ENCODE data around the gene KDM4C.
"Not testable (repeated sequence)": the region's sequence is repeated elsewhere in the genome, so short reads cannot be mapped to it uniquely, and the experiment has no call there.

GRCh38 chr9:6789017-6789338, 31.2 kb downstream of the KDM4C start:
- not testable (repeated sequence) for TF ChIP-seq POLR2AphosphoS5 (IDR thresholded peaks at IDR 0.05; ENCODE audit: low read depth, low read length); ELF1 (IDR thresholded peaks at IDR 0.05; ENCODE audit: borderline replicate concordance, low read depth); EZH2phosphoT487 (IDR thresholded peaks at IDR 0.05; ENCODE audit: borderline replicate concordance); ZNF274 (IDR thresholded peaks at IDR 0.05; ENCODE audit: low read depth, low read length); EGR1 (IDR thresholded peaks at IDR 0.05; ENCODE audit: low read depth); SP1 (IDR thresholded peaks at IDR 0.05; ENCODE audit: low read depth); YY1 (IDR thresholded peaks at IDR 0.05; ENCODE audit: extremely low read depth, insufficient replicate concordance, low read depth, low read length); ZBTB33 (IDR thresholded peaks at IDR 0.05; ENCODE audit: extremely low read depth, insufficient replicate concordance, low read length); EZH2 (IDR thresholded peaks at IDR 0.05); MAX (IDR thresholded peaks at IDR 0.05); POLR2A (IDR thresholded peaks at IDR 0.05; ENCODE audit: borderline replicate concordance, extremely low read depth, insufficient read depth, insufficient read length); SRF (IDR thresholded peaks at IDR 0.05; ENCODE audit: low read depth)
- TF ChIP-seq, protein P1, sequence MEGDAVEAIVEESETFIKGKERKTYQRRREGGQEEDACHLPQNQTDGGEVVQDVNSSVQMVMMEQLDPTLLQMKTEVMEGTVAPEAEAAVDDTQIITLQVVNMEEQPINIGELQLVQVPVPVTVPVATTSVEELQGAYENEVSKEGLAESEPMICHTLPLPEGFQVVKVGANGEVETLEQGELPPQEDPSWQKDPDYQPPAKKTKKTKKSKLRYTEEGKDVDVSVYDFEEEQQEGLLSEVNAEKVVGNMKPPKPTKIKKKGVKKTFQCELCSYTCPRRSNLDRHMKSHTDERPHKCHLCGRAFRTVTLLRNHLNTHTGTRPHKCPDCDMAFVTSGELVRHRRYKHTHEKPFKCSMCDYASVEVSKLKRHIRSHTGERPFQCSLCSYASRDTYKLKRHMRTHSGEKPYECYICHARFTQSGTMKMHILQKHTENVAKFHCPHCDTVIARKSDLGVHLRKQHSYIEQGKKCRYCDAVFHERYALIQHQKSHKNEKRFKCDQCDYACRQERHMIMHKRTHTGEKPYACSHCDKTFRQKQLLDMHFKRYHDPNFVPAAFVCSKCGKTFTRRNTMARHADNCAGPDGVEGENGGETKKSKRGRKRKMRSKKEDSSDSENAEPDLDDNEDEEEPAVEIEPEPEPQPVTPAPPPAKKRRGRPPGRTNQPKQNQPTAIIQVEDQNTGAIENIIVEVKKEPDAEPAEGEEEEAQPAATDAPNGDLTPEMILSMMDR (IDR thresholded peaks at IDR 0.05 in 2 of 3, conservative IDR thresholded peaks at IDR 0.05 in 1 of 3; ENCODE audit: borderline replicate concordance in 1 of 3, insufficient read depth in 1 of 3, low read depth in 2 of 3, low read length in 2 of 3) = not testable (repeated sequence)
